SK-N-SH treated with all-trans-retinoic acid at 6 μM for 48 hours (cell line): Measurements from ENCODE around the gene TNFSF4.

Source experiments
- ATAC-seq: fragments of 200-7000 bp; cut with Tn5 transposase; 3 replicates; pipeline ENCODE4 v1.9.1; 2020; ENCODE audit warnings: mild to moderate bottlenecking, moderate library complexity
- ARNTL ChIP-seq: fragments of 450-650 bp; formaldehyde crosslinking; IDR thresholded peaks from 2 replicates; pipeline ENCODE4 v1.5.0; 2020; ENCODE audit warnings: low read depth, mild to moderate bottlenecking, moderate library complexity, borderline replicate concordance
- CREB5 ChIP-seq: fragments of 250-450 bp; sonication (Bioruptor Pico); IDR thresholded peaks from 2 replicates; pipeline ENCODE4 v1.5.1; 2020; ENCODE audit warnings: low read depth, mild to moderate bottlenecking, moderate library complexity
- CSDC2 ChIP-seq: fragments of 250-450 bp; sonication (Bioruptor Pico); IDR thresholded peaks from 2 replicates; pipeline ENCODE4 v1.5.0; 2020; ENCODE audit warnings: mild to moderate bottlenecking, moderate library complexity
- CSRNP3 ChIP-seq: fragments of 250-450 bp; sonication (Bioruptor Pico); IDR thresholded peaks from 2 replicates; pipeline ENCODE4 v1.5.1; 2021; ENCODE audit warnings: mild to moderate bottlenecking, moderate library complexity
- ESRRG ChIP-seq: fragments of 250-450 bp; sonication (Bioruptor Pico); IDR thresholded peaks from 2 replicates; pipeline ENCODE4 v1.6.1; 2021; ENCODE audit warnings: mild to moderate bottlenecking
- GLIS3 ChIP-seq: fragments of 250-450 bp; sonication (Bioruptor Pico); IDR thresholded peaks from 2 replicates; pipeline ENCODE4 v1.5.0; 2020; ENCODE audit warnings: mild to moderate bottlenecking, moderate library complexity
- ISL1 ChIP-seq: fragments of 250-450 bp; sonication (Bioruptor Pico); IDR thresholded peaks from 2 replicates; pipeline ENCODE4 v2.1.2; 2022; ENCODE audit warnings: mild to moderate bottlenecking, moderate library complexity
- OSR1 ChIP-seq: fragments of 250-450 bp; sonication (Bioruptor Pico); IDR thresholded peaks from 2 replicates; pipeline ENCODE4 v1.8.0; 2022; ENCODE audit warnings: moderate library complexity, mild to moderate bottlenecking, inconsistent platforms
- PATZ1 ChIP-seq: fragments of 250-450 bp; sonication (Bioruptor Pico); IDR thresholded peaks from 2 replicates; pipeline ENCODE4 v1.8.0; 2020; ENCODE audit warnings: mild to moderate bottlenecking, moderate library complexity, borderline replicate concordance
- POU6F1 ChIP-seq: fragments of 250-450 bp; sonication (Bioruptor Pico); IDR thresholded peaks from 2 replicates; pipeline ENCODE4 v1.8.0; 2021; ENCODE audit warnings: low read depth, mild to moderate bottlenecking, moderate library complexity, borderline replicate concordance
- PPARA ChIP-seq: fragments of 250-450 bp; sonication (Bioruptor Pico); IDR thresholded peaks from 2 replicates; pipeline ENCODE4 v1.5.0; 2020; ENCODE audit warnings: mild to moderate bottlenecking, borderline replicate concordance
- RARB ChIP-seq: fragments of 250-450 bp; sonication (Bioruptor Pico); IDR thresholded peaks from 2 replicates; pipeline ENCODE4 v1.8.0; 2021; ENCODE audit warnings: mild to moderate bottlenecking, moderate library complexity
- TCF4 ChIP-seq: fragments of 250-450 bp; sonication (Bioruptor Pico); IDR thresholded peaks from 2 replicates; pipeline ENCODE4 v1.8.0; 2021; ENCODE audit warnings: mild to moderate bottlenecking, moderate library complexity, borderline replicate concordance
- TOX ChIP-seq: fragments of 250-450 bp; sonication (Bioruptor Pico); IDR thresholded peaks from 2 replicates; pipeline ENCODE4 v1.8.0; 2021; ENCODE audit warnings: mild to moderate bottlenecking, moderate library complexity, borderline replicate concordance
- TSHZ2 ChIP-seq: fragments of 250-450 bp; sonication (Bioruptor Pico); IDR thresholded peaks from 2 replicates; pipeline ENCODE4 v1.5.0; 2020; ENCODE audit warnings: mild to moderate bottlenecking, moderate library complexity
- ZC3H10 ChIP-seq: fragments of 250-450 bp; sonication (Bioruptor Pico); IDR thresholded peaks from 2 replicates; pipeline ENCODE4 v1.5.1; 2021; ENCODE audit warnings: mild to moderate bottlenecking, moderate library complexity
- ZFP3 ChIP-seq: fragments of 250-450 bp; sonication (Bioruptor Pico); IDR thresholded peaks from 2 replicates; pipeline ENCODE4 v1.5.0; 2020; ENCODE audit warnings: mild to moderate bottlenecking, moderate library complexity
- ZFP30 ChIP-seq: fragments of 450-650 bp; formaldehyde crosslinking; IDR thresholded peaks from 2 replicates; pipeline ENCODE4 v1.5.0; 2022; ENCODE audit warnings: mild to moderate bottlenecking, moderate library complexity
- ZNF565 ChIP-seq: fragments of 450-650 bp; formaldehyde crosslinking; conservative IDR thresholded peaks from 2 replicates; pipeline ENCODE4 v1.5.0; 2020; ENCODE audit warnings: low read depth, mild to moderate bottlenecking, moderate library complexity

TNFSF4 gene

GRCh38 chr1:173148971-173149370 is 58.2 kb downstream of the TNFSF4 start:
- TF ChIP-seq ISL1 (CRISPR knock-in tag) (no peak), CREB5 (no peak), TCF4 (CRISPR knock-in tag) (no peak), ZFP3 (no peak), GLIS3 (CRISPR knock-in tag) (no peak), TOX (CRISPR knock-in tag) (no peak)
- ATAC-seq, result no peak

GRCh38 chr1:173148545-173148944 is 58.6 kb downstream of the TNFSF4 start:
- TF ChIP-seq TSHZ2 (CRISPR knock-in tag) (no peak), PATZ1 (CRISPR knock-in tag) (no peak), ZC3H10 (CRISPR knock-in tag) (no peak), RARB (CRISPR knock-in tag) (no peak), OSR1 (CRISPR knock-in tag) (no peak), ISL1 (CRISPR knock-in tag) (no peak), PPARA (CRISPR knock-in tag) (no peak), ZFP30 (no peak)
- ATAC-seq, result no peak

- TF ChIP-seq ESRRG (CRISPR knock-in tag) (no peak), GLIS3 (CRISPR knock-in tag) (no peak), RARB (CRISPR knock-in tag) (no peak), ZNF565 (CRISPR knock-in tag) (no peak), PPARA (CRISPR knock-in tag) (no peak), ZFP30 (no peak), TOX (CRISPR knock-in tag) (no peak), ISL1 (CRISPR knock-in tag) (no peak), CSDC2 (no peak), CSRNP3 (CRISPR knock-in tag) (no peak), POU6F1 (CRISPR knock-in tag) (no peak), ZC3H10 (CRISPR knock-in tag) (no peak)
- no peak for ATAC-seq
These were observed 66.4 kb downstream of the TNFSF4 start for GRCh38 chr1:173140733-173141132.

GRCh38 chr1:173139706-173140105 is 67.4 kb downstream of the TNFSF4 start:
- TF ChIP-seq CREB5 (no peak), ESRRG (CRISPR knock-in tag) (no peak), ARNTL (CRISPR knock-in tag) (no peak), ZFP3 (no peak)
- TF ChIP-seq, all 23 proteins: peak for 0
- ATAC-seq, result no peak
